Right renal cortex interstitium (tissue), 3 donors: ENCODE results near the gene TCL1A. TPM values are rescaled to one million over a fixed set of nuclear protein-coding genes. Genes with fewer than 3 reads are reported as not detected.
"Not testable (repeated sequence)": the region's sequence is repeated elsewhere in the genome, so short reads cannot be mapped to it uniquely, and the experiment has no call there.

ENCODE experiments used
- DNase-seq, 3 donors: peaks; one replicate each; pipeline ENCODE4 v3.0.0-alpha.2; 2013; ENCODE audit warnings: low read depth in 3 of 3, low spot score in 2 of 3
- polyA plus RNA-seq, 3 donors: library from polyadenylated mRNA; unstranded; fragments of 120-200 nt; gene quantifications; one replicate each; pipeline ENCODE4 v1.2.1, GENCODE V29; 2013; ENCODE audit not compliant: insufficient read length in 3 of 3

The TCL1A gene
- 1 to 10 TPM in 1 of 3 donors, under 1 TPM in 2; 0.85 to 2.2 (median 0.86) TPM for polyA plus RNA-seq

GRCh38 chr14:95713596-95714371 is at the start of gene TCL1A:
Gene TCL1A (minus strand): TSS chr14:95714125. CDS start chr14:95714066, 59 bp downstream.
- no peak for DNase-seq

GRCh38 chr14:95763032-95763431 is 49.1 kb upstream of the TCL1A start:
- not testable (repeated sequence) for DNase-seq

- no peak for DNase-seq
These were observed 47.5 kb upstream of the TCL1A start for GRCh38 chr14:95761436-95761835.

GRCh38 chr14:95760596-95760995 is 46.7 kb upstream of the TCL1A start:
- DNase-seq: no peak

GRCh38 chr14:95759941-95760340 is 46.0 kb upstream of the TCL1A start:
- no peak for DNase-seq

- no peak for DNase-seq
These were observed 44.4 kb upstream of the TCL1A start for GRCh38 chr14:95758331-95758730.

- no peak for DNase-seq
These were observed 42.8 kb upstream of the TCL1A start for GRCh38 chr14:95756751-95757150.

- DNase-seq: no peak
These were observed 42.2 kb upstream of the TCL1A start for GRCh38 chr14:95756127-95756526.

GRCh38 chr14:95741781-95742180 is 27.9 kb upstream of the TCL1A start:
- DNase-seq: no peak

GRCh38 chr14:95741038-95741490 is 27.1 kb upstream of the TCL1A start:
- DNase-seq: peak in 2 of 3 donors; percentile 10 to 19

- no peak for DNase-seq
These were observed 25.4 kb upstream of the TCL1A start for GRCh38 chr14:95739356-95739755.

GRCh38 chr14:95733212-95733611 is 19.3 kb upstream of the TCL1A start:
- DNase-seq: no peak

- DNase-seq: no peak
These were observed 16.2 kb upstream of the TCL1A start for GRCh38 chr14:95730126-95730525.

- not testable (repeated sequence) for DNase-seq
These were observed 15.6 kb upstream of the TCL1A start for GRCh38 chr14:95729402-95730028.

- no peak for DNase-seq
These were observed 13.3 kb upstream of the TCL1A start for GRCh38 chr14:95727056-95727700.

- no peak for DNase-seq
These were observed 11.9 kb upstream of the TCL1A start for GRCh38 chr14:95725685-95726336.

- no peak for DNase-seq
These were observed 8.7 kb upstream of the TCL1A start for GRCh38 chr14:95722525-95723190.

GRCh38 chr14:95712398-95712797 is 1.5 kb downstream of the TCL1A start:
- no peak for DNase-seq

GRCh38 chr14:95711476-95712176 is 2.3 kb downstream of the TCL1A start:
- no peak for DNase-seq

- DNase-seq: no peak
These were observed 3.8 kb downstream of the TCL1A start for GRCh38 chr14:95710106-95710505.
